ENCODE results near the gene CDK5RAP1. TPM values are rescaled to one million over a fixed set of nuclear protein-coding genes. Genes with fewer than 3 reads are reported as not detected.

The CDK5RAP1 gene
- total RNA-seq, 1 donor from 2014 or later: 14.4 TPM

- no peak for DNase-seq (ENCODE audit: low spot score)
Measured at GRCh38 chr20:33388268-33388667, 13.1 kb downstream of the CDK5RAP1 start.

- DNase-seq (ENCODE audit: low spot score): no peak
Measured at GRCh38 chr20:33387177-33387576, 14.1 kb downstream of the CDK5RAP1 start.

- DNase-seq (ENCODE audit: low spot score): no peak
Measured at GRCh38 chr20:33386673-33387072, 14.6 kb downstream of the CDK5RAP1 start.

GRCh38 chr20:33377366-33377765, 24.0 kb downstream of the CDK5RAP1 start:
- no peak for DNase-seq (ENCODE audit: low spot score)

- no peak for DNase-seq (ENCODE audit: low spot score)
Measured at GRCh38 chr20:33373735-33374605, 27.3 kb downstream of the CDK5RAP1 start.

DNA sequence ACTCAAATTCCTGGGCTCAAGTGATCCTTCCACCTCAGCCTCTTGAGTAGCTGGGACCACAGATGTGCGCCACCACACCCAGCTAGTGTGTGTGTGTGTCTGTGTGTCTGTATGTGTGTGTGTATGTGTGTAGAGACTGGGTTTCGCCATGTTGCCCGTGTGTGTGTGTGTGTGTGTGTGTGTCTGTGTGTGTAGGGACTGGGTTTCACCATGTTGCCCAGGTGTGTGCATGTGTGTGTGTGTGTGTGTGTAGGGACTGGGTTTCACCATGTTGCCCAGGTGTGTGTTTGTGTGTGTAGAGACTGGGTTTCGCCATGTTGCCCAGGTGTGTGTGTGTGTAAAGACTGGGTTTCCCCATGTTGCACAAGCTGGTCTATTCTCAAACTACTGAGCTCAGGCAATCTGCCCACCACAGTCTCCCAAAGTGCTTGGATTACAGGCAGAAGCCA, 28.3 kb downstream of the CDK5RAP1 start:
- DNase-seq (ENCODE audit: low spot score): no peak

- no peak for DNase-seq (ENCODE audit: low spot score)
Measured at GRCh38 chr20:33370291-33370690, 31.0 kb downstream of the CDK5RAP1 start.

DNA sequence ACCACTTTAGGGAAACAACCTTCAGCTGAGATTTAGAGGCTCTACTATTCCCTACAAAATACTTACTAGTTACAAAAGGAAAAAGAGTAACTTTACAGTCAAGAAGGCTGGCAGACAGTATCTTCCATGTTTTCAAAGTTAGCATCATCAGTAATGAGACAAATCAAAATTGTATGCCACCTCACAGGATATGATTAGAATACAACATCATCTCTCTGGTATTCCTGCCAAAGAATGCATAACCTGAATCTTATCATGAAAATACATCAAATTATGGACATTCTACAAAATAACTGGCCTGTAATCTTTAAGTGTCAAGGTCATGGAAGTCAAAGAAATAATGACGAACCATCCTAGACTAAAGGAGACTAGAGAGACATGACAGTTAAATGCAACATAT, 38.4 kb downstream of the CDK5RAP1 start:
- no peak for DNase-seq (ENCODE audit: low spot score)

DNA sequence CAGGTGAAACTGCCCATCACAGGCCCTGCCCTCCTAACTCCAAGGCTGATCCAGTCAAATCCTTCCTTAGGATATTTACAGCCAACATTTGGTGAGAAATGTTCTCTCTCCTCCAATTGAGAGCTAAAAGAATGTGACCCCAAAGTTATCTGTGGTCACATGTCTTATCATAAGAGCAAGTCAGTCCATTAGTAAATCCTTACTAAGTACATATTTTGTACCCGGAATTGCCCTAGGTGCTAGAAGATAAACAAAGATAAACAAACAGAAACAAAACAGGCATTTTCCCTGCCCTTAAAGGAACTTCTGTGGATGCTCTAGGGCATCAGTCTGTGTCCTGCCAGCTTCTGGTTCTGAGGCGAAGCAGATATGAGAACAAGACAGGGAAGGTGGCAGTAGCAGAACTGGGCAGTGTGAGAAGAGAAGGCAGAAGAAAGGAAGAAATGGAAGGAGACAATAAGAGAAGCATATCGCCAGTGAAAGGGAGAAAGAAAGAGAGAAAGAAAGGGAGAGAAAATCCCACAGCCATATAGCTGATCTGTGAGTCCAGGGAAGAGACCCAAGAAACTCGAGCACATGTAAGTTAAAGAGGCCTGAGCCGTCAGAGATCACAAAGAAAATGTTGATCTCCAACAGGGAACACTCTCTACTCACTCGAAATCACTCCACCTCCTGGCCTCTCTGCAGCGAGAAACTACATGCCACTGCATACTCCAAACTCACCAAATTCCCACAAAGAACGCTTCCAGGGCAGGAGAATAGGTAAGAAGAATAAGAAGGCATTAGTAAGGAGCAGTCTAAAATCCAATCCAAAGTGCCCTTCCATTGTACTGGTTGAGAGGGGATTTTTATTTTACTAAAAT, 41.7 kb downstream of the CDK5RAP1 start:
- no peak for DNase-seq (ENCODE audit: low spot score)

GRCh38 chr20:33353013-33353402, 48.3 kb downstream of the CDK5RAP1 start:
- DNase-seq (ENCODE audit: low spot score): no peak

GRCh38 chr20:33352258-33353012, 48.9 kb downstream of the CDK5RAP1 start:
- DNase-seq (ENCODE audit: low spot score): no peak

GRCh38 chr20:33351696-33352095, 49.6 kb downstream of the CDK5RAP1 start:
- DNase-seq (ENCODE audit: low spot score): no peak

DNA sequence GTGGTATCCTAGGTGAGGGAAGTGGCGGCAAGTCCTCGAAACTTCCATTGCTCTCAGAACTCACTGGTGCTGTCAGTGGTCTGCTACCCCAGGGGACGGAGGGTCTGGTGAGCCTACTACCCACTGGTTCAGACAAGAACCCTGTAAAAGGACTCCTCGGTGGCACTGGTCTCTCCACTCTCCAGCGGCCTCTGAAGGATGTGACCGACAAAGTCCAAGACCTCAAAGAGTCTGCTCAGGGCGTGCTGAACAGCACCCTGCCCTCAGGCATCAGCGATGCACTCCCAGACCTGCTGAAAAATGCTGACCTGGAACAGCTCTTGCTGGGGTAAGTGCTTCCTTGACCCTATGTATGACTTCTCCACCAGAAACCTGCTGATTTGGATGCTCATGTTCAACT, 51.8 kb downstream of the CDK5RAP1 start:
- DNase-seq (ENCODE audit: low spot score): no peak

DNA sequence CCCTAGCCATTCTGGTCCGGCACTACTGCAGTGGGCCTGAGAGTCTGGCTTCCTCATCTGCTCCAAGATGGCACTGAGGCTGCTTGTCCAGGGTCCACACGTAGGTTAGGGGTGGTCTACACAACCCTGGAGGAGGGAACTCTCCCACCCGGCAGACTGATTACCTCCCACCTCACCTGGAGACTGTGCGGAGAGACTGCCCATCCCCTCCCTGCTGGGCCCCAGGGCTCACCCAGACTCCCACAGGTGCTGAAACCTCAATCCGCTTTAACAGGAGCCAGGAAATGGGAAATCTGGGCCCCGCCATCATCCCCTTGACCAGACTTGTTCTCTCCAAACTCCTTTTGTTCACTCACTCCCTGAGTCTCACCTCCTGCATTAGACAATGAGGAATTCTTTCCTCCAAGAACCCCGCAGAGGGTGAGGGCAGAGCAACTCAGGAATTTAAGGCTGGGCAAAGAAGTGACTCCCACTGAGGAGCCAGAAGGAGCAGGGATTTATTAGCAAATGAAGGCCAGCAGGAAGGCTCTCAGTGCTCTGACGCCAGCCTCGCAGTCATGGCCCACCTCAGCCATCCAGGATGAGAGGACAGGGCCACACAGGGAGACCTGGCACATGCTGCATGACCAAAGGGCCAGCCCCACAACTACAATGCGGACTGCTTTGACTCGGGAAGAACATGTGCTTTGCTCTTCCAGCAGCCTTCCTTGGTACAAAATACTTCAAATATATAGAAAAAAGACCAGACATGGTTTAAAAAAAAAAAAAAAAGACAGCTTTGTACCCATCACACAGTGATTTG, 53.0 kb downstream of the CDK5RAP1 start:
- no peak for DNase-seq (ENCODE audit: low spot score)

GRCh38 chr20:33345342-33345741, 56.0 kb downstream of the CDK5RAP1 start:
- no peak for DNase-seq (ENCODE audit: low spot score)

- no peak for DNase-seq (ENCODE audit: low spot score)
Measured at GRCh38 chr20:33343521-33343920, 57.8 kb downstream of the CDK5RAP1 start.

DNA sequence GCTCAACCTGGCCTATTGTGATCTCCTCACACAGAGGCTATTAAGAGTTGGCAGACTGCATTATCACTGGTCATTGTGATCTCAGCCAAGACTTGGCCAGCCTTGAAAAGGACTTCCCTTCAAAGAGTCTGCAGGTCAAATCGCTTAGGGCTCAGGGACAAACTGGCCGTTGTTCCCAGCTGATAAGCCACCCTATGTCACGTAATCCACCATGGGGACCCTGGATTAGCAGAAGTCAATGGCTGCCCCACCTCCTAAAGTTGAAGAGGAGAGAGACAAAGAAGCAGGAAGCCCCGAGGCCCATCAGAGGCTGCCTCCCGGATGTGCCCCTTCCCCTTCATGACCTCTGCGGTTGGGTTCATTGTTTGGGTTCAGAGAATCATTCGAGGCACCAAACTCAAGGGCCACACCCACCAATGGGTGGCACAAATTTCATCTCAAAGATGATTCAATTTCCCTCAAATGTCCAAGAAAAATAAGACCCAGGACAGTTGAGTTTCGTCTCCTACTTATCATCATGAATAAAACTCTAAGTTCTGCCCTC, 61.7 kb downstream of the CDK5RAP1 start:
- DNase-seq (ENCODE audit: low spot score): no peak

DNA sequence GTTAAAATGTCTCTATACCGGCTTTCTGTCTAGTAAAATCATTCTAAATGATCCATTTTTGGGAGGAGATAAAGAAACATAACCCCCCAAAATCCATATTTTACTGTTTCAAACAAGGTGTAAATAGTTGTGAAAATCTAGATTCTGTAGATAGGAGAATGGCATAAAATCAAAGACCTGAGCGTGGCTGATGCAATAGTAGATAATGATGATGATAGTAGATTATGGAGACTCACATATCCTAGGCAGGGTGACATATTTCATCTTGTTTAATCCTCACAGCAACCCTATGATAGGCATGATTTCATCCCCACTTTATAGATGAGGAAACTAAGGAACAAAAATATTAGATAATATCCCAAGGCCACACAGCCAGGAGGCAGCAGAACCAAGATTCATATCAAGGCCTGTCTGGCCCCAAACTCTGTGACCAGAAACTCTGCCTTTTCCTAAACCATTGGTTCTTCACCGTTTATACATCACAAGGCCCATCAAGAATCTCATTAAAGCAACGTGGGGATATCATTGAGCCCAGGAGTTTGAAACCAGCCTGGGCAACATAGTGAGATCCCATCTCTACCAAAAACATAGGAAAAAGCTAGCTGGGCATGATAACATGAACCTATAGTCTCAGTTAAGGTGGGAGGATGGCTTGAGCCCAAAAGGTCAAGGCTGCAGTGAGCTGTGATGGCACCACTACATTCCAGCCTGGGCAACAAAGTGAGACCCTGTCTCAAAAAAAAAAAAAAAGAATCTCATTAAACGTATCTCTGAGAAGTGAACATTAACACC, 62.7 kb downstream of the CDK5RAP1 start:
- DNase-seq (ENCODE audit: low spot score): no peak

- no peak for DNase-seq (ENCODE audit: low spot score)
Measured at GRCh38 chr20:33337531-33338165, 63.7 kb downstream of the CDK5RAP1 start.
